Thyroid gland (tissue), 4 donors: ENCODE data around the gene MAP7. TPM values are rescaled to one million over a fixed set of nuclear protein-coding genes. Genes with fewer than 3 reads are reported as not detected.

Experiments used
- DNase-seq, 2 donors: peaks; one replicate each; pipeline ENCODE4 v3.0.0-alpha.2; 2019
- H3K27ac ChIP-seq, 3 donors: fragments of 200-600 bp; sonication (generic); 1 replicate in 2 of 3; 2 replicates in 1 of 3; pipeline ENCODE4 v1.5.1; 2016 to 2019; ENCODE audit warnings: mild to moderate bottlenecking in 1 of 3, moderate library complexity in 1 of 3
- H3K27me3 ChIP-seq: fragments of 200-600 bp; sonication (generic); one replicate; pipeline ENCODE4 v1.5.1; 2019
- H3K36me3 ChIP-seq, 2 donors: fragments of 200-600 bp; sonication (generic); one replicate each; pipeline ENCODE4 v1.5.1; 2016 to 2019
- H3K4me1 ChIP-seq, 2 donors: fragments of 200-600 bp; sonication (generic); one replicate each; pipeline ENCODE4 v1.5.1; 2017 to 2019
- H3K4me3 ChIP-seq, 3 donors: fragments of 200-600 bp; sonication (generic); replicated peaks in 1 of 3; 1 replicate in 2 of 3; 2 replicates in 1 of 3; pipeline ENCODE4 v1.5.1; 2016; ENCODE audit warnings: mild to moderate bottlenecking in 1 of 3
- H3K9me3 ChIP-seq: fragments of 200-600 bp; sonication (generic); one replicate; pipeline ENCODE4 v1.5.1; 2017
- CTCF ChIP-seq, 6 experiments: fragments of 200-600 bp in 3 of 6; fragments of 450-650 bp in 3 of 6; sonication (generic) in 3 of 6; IDR thresholded peaks; one replicate each; pipeline ENCODE4 v1.5.1; 2016 to 2019; ENCODE audit warnings: antibody characterized with exemption in 6 of 6, mild to moderate bottlenecking in 2 of 6, inconsistent platforms in 1 of 6, moderate library complexity in 1 of 6
- POLR2A ChIP-seq, 2 donors: fragments of 450-650 bp; IDR thresholded peaks; one replicate each; pipeline ENCODE4 v1.6.1; 2017; ENCODE audit warnings: antibody characterized with exemption in 2 of 2, mild to moderate bottlenecking in 2 of 2, moderate library complexity in 1 of 2
- WGBS, 2 donors: methylation state at CpG; one replicate each; pipeline ENCODE4 v1.1.5; 2017; 5-methylcytosine and 5-hydroxymethylcytosine counted together
- intact Hi-C: fragments of 100-400 bp; cut with DNase I; formaldehyde crosslinking; loops from one replicate; pipeline ENCODE4 v1.15.1; 2023
- total RNA-seq, 4 donors: library from RNA; depleted of rRNA; stranded (reverse); fragments of >200 nt; gene quantifications; one replicate each; pipeline ENCODE4 v1.2.3, GENCODE V29; 2016

The MAP7 gene
- total RNA-seq, 4 donors from 2014 or later, result 24.5 to 46.0 (median 36.0) TPM

GRCh38 chr6:136415351-136416007, 134.7 kb downstream of the MAP7 start:
- DNase-seq, result no peak
- no peak overlapping the region for H3K27ac ChIP-seq
- H3K4me1 ChIP-seq, result no peaks in the 10 kb centered on the region
- intact Hi-C loops, result no loop called here
- TF ChIP-seq POLR2A (IDR thresholded peaks at IDR 0.05) (no peak), CTCF (IDR thresholded peaks at IDR 0.05) (no peak)
- no peaks in the 10 kb centered on the region for H3K36me3 ChIP-seq
- no peaks in the 10 kb centered on the region for H3K27me3 ChIP-seq
- H3K9me3 ChIP-seq, result no peaks in the 10 kb centered on the region
- no peak overlapping the region for H3K4me3 ChIP-seq
- 91 to 92% methylated on average over 5 of the region's 5 CpGs for WGBS, 2 donors

- Histone ChIP-seq H3K4me1 (no peaks in the 10 kb centered on the region), H3K36me3 (no peaks in the 10 kb centered on the region), H3K9me3 (no peaks in the 10 kb centered on the region), H3K4me3 (no peak overlapping the region), H3K27me3 (no peaks in the 10 kb centered on the region), H3K27ac (no peak overlapping the region)
- 96 to 97% methylated on average over 3 of the region's 3 CpGs for WGBS, 2 donors
- TF ChIP-seq POLR2A (IDR thresholded peaks at IDR 0.05), result no peak
- no peak for TF ChIP-seq CTCF (IDR thresholded peaks at IDR 0.05)
- intact Hi-C loops, result no loop called here
- no peak for DNase-seq
Measured at GRCh38 chr6:136412410-136412809, 137.8 kb downstream of the MAP7 start.

GRCh38 chr6:136411453-136412354, 138.5 kb downstream of the MAP7 start:
- Histone ChIP-seq H3K4me1 (no peaks in the 10 kb centered on the region), H3K36me3 (no peaks in the 10 kb centered on the region), H3K27me3 (no peaks in the 10 kb centered on the region), H3K4me3 (no peak overlapping the region), H3K27ac (no peak overlapping the region), H3K9me3 (no peaks in the 10 kb centered on the region)
- DNase-seq, result no peak
- 91 to 95% methylated on average over 17 of the region's 17 CpGs for WGBS, 2 donors
- no peak for TF ChIP-seq POLR2A (IDR thresholded peaks at IDR 0.05)
- no peak for TF ChIP-seq CTCF (IDR thresholded peaks at IDR 0.05)
- intact Hi-C loops, result no loop called here

- Histone ChIP-seq H3K4me3 (no peak overlapping the region), H3K4me1 (no peaks in the 10 kb centered on the region), H3K36me3 (no peaks in the 10 kb centered on the region), H3K27me3 (no peaks in the 10 kb centered on the region), H3K9me3 (no peaks in the 10 kb centered on the region), H3K27ac (no peak overlapping the region)
- TF ChIP-seq POLR2A (IDR thresholded peaks at IDR 0.05) (no peak), CTCF (IDR thresholded peaks at IDR 0.05) (no peak)
- 71 to 88% methylated on average over 1 of the region's 1 CpG for WGBS, 2 donors
- intact Hi-C loops, result no loop called here
- no peak for DNase-seq
Measured at GRCh38 chr6:136411025-136411325, 139.2 kb downstream of the MAP7 start.
